Stomach (tissue), 9 donors: ENCODE measurements around the gene ECI2. TPM values are rescaled to one million over a fixed set of nuclear protein-coding genes. Genes with fewer than 3 reads are reported as not detected.

Experiments used
- DNase-seq, 2 donors: peaks; one replicate each; pipeline versions ENCODE4 v3.0.0 to v3.0.0-alpha.2; 2013 to 2019
- H3K27ac ChIP-seq, 5 donors: fragments of 200-600 bp in 4 of 5; sonication (generic) in 4 of 5; one replicate each; pipeline ENCODE4 v1.5.1; 2013 to 2019; ENCODE audit warnings: mild to moderate bottlenecking in 1 of 5, moderate library complexity in 1 of 5
- H3K27me3 ChIP-seq, 3 donors: fragments of 200-600 bp; sonication (generic); one replicate each; pipeline ENCODE4 v1.5.1; 2017 to 2019; ENCODE audit warnings: mixed run types in 1 of 3
- H3K36me3 ChIP-seq, 4 donors: fragments of 200-600 bp; sonication (generic); 1 replicate in 3 of 4; 2 replicates in 1 of 4; pipeline ENCODE4 v1.5.1; 2016 to 2019
- H3K4me1 ChIP-seq, 4 donors: fragments of 200-600 bp; sonication (generic); one replicate each; pipeline ENCODE4 v1.5.1; 2016 to 2019
- H3K4me3 ChIP-seq, 4 donors: fragments of 200-600 bp; sonication (generic) in 3 of 4; one replicate each; pipeline ENCODE4 v1.5.1; 2016 to 2019; ENCODE audit warnings: mild to moderate bottlenecking in 1 of 4
- H3K9me3 ChIP-seq, 4 donors: fragments of 200-600 bp; sonication (generic); one replicate each; pipeline ENCODE4 v1.5.1; 2016 to 2019
- CTCF ChIP-seq, 7 experiments: fragments of 450-650 bp in 4 of 7; fragments of 200-600 bp in 3 of 7; sonication (generic) in 3 of 7; IDR thresholded peaks; one replicate each; pipeline ENCODE4 v1.5.1; 2016 to 2019; ENCODE audit warnings: antibody characterized with exemption in 7 of 7, control low read depth in 2 of 7, mild to moderate bottlenecking in 1 of 7
- EP300 ChIP-seq: sonication (generic); formaldehyde crosslinking; IDR thresholded peaks from one replicate; pipeline ENCODE4 v1.6.1; 2017; ENCODE audit warnings: antibody characterized with exemption
- POLR2A ChIP-seq, 4 donors: fragments of 450-650 bp; IDR thresholded peaks; one replicate each; pipeline ENCODE4 v1.6.1; 2016; ENCODE audit warnings: antibody characterized with exemption in 4 of 4, control low read depth in 2 of 4, mild to moderate bottlenecking in 1 of 4, moderate library complexity in 1 of 4
- POLR2AphosphoS5 ChIP-seq, 3 donors: sonication (generic); formaldehyde crosslinking; IDR thresholded peaks; one replicate each; pipeline ENCODE4 v1.6.1; 2016; ENCODE audit warnings: antibody characterized with exemption in 3 of 3
- WGBS, 5 donors: extraction: QIAGEN DNeasy Blood & Tissue Kit in 3 of 5; methylation state at CpG; one replicate each; pipeline versions ENCODE4 v1.1.5 to v1.1.7; 2013 to 2018; 5-methylcytosine and 5-hydroxymethylcytosine counted together
- intact Hi-C: fragments of 100-400 bp; cut with DNase I; formaldehyde crosslinking; loops from one replicate; pipeline ENCODE4 v1.15.1; 2023; ENCODE audit warnings: low total_unique reads
- polyA plus RNA-seq, 3 donors: library from polyadenylated mRNA; stranded (reverse); fragments of 200-250 nt; gene quantifications; one replicate each; pipeline ENCODE4 v1.2.3, GENCODE V29; 2013
- total RNA-seq, 5 donors: library from RNA; depleted of rRNA; stranded (reverse); fragments of >200 nt; gene quantifications; one replicate each; pipeline versions ENCODE4 v1.1.0 to v1.2.3, GENCODE V29; 2014 to 2016
- donor health status: healthy with polysubstance abuse.
- donor health status: Bipolar disorder and iron deficiency.
- donor health status: healthy.

ECI2 gene
- total and polyA plus RNA-seq, 8 donors, result 22.8 to 107 (median 60.8) TPM

- no peak overlapping the region for H3K27ac ChIP-seq
- peak; percentile 80 to 95 for DNase-seq
- H3K36me3 ChIP-seq, result no peaks in the 10 kb centered on the region
- H3K4me3 ChIP-seq, result no peak overlapping the region
- peaks cover 0 to 8% (median 2%) of the 10 kb centered on the region in 4 donors for H3K4me1 ChIP-seq
- intact Hi-C loops, result loop anchor here (5.0 kb wide), 1 partner anchor 99 kb away; no protein-coding TSS in a partner anchor
- 1 to 3% (median 2%) methylated on average over 6 of the region's 6 CpGs for WGBS, 5 donors
- no peaks in the 10 kb centered on the region for H3K9me3 ChIP-seq
- H3K27me3 ChIP-seq, result no peaks in the 10 kb centered on the region
- no peak for TF ChIP-seq POLR2A (IDR thresholded peaks at IDR 0.05)
- peak in 1 of 3 donors; percentile 73 for TF ChIP-seq POLR2AphosphoS5 (IDR thresholded peaks at IDR 0.05)
- TF ChIP-seq EP300, result no peak
- peak in 5 of 7 experiments; percentile 71 to 86 (median 82) for TF ChIP-seq CTCF (IDR thresholded peaks at IDR 0.05)
Observed at GRCh38 chr6:4155848-4156466, 20.6 kb upstream of the ECI2 start.

DNA sequence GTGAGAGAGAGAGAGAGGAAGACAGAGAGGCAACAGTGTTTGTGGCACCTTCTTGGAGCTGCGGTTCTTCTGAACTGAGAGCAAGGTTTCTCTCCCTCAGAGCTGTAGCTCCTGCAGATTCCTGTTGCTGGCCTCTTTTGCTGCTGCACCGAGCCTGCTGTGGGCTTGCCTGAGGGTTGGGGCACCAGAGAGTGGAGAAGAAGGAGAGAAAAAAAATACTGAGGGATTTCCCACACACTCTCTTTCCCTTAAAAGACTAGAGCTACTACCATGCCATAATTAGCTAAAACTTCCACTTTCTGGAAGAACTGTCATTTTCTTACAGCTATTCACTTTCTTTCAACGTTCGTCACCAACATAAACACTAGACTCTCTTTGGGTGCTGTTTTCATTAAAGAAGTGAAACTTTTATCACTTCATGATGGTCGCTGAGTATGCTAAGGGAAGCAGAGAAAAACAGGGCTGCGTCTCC, 18.2 kb upstream of the ECI2 start:
- H3K4me1 ChIP-seq, result peaks cover 0 to 8% (median 2%) of the 10 kb centered on the region in 4 donors
- 80 to 90% (median 89%) methylated on average over 6 of the region's 6 CpGs for WGBS, 5 donors
- no peaks in the 10 kb centered on the region for H3K9me3 ChIP-seq
- intact Hi-C loops, result no loop called here
- no peaks in the 10 kb centered on the region for H3K36me3 ChIP-seq
- no peak for TF ChIP-seq POLR2AphosphoS5 (IDR thresholded peaks at IDR 0.05)
- H3K27ac ChIP-seq, result no peak overlapping the region
- no peak for DNase-seq
- no peaks in the 10 kb centered on the region for H3K27me3 ChIP-seq
- no peak overlapping the region for H3K4me3 ChIP-seq

DNA sequence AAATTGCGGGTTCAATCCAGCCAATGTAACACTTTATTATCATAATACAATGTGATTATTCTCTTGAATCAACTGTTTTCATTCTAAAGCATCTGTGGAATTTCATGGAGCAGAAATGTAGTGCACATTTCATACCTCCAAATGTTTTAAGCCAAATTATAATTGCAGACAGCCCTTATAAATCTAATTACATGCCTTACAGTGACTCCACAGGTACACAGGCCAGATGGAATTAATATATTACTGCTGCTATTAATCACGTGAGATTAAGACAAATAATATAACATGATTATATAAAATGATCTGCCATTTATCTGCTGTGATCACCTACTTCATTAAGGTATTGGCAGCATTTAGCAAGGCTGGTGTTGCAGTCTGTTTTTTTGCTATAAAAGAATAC, 9.7 kb upstream of the ECI2 start:
- no peak for DNase-seq
- Histone ChIP-seq H3K27ac (no peak overlapping the region), H3K4me1 (no peaks in the 10 kb centered on the region), H3K27me3 (no peaks in the 10 kb centered on the region), H3K36me3 (no peaks in the 10 kb centered on the region), H3K9me3 (no peaks in the 10 kb centered on the region), H3K4me3 (no peak overlapping the region)
- TF ChIP-seq CTCF (IDR thresholded peaks at IDR 0.05) (no peak), POLR2AphosphoS5 (IDR thresholded peaks at IDR 0.05) (no peak), EP300 (no peak), POLR2A (IDR thresholded peaks at IDR 0.05) (no peak)
- intact Hi-C loops, result no loop called here
- 85 to 93% (median 89%) methylated on average over 2 of the region's 2 CpGs for WGBS, 5 donors

GRCh38 chr6:4139272-4139671, 3.9 kb upstream of the ECI2 start:
- 66 to 85% (median 78%) methylated on average over 3 of the region's 3 CpGs for WGBS, 5 donors
- intact Hi-C loops, result no loop called here
- H3K9me3 ChIP-seq, result no peaks in the 10 kb centered on the region
- H3K4me3 ChIP-seq, result no peak overlapping the region
- peaks cover 9 to 19% (median 14%) of the 10 kb centered on the region in 4 donors for H3K4me1 ChIP-seq
- TF ChIP-seq POLR2A (IDR thresholded peaks at IDR 0.05) (no peak), POLR2AphosphoS5 (IDR thresholded peaks at IDR 0.05) (no peak), EP300 (no peak), CTCF (IDR thresholded peaks at IDR 0.05) (no peak)
- no peaks in the 10 kb centered on the region for H3K27me3 ChIP-seq
- H3K27ac ChIP-seq, result no peak overlapping the region
- DNase-seq, result no peak
- H3K36me3 ChIP-seq, result no peaks in the 10 kb centered on the region

GRCh38 chr6:4138186-4138585, 2.8 kb upstream of the ECI2 start:
- TF ChIP-seq POLR2AphosphoS5 (IDR thresholded peaks at IDR 0.05) (no peak), POLR2A (IDR thresholded peaks at IDR 0.05) (no peak), CTCF (IDR thresholded peaks at IDR 0.05) (no peak), EP300 (no peak)
- Histone ChIP-seq H3K27me3 (no peaks in the 10 kb centered on the region), H3K36me3 (no peaks in the 10 kb centered on the region), H3K27ac (no peak overlapping the region), H3K4me3 (no peak overlapping the region), H3K9me3 (no peaks in the 10 kb centered on the region), H3K4me1 (peaks cover 19 to 29% (median 23%) of the 10 kb centered on the region in 4 donors)
- WGBS, 5 donors, result 82 to 92% (median 85%) methylated on average over 3 of the region's 3 CpGs
- no peak for DNase-seq
- intact Hi-C loops, result no loop called here
